Fibroblast of pulmonary artery (primary cell): ENCODE results near the gene HOXA7.
A peak's percentile ranks its signal among the peaks of the same experiment; 100 is the strongest.

Experiments used
- DNase-seq: peaks from one replicate; pipeline ENCODE4 v3.0.0-alpha.2; 2010; ENCODE audit warnings: low read depth
- H3K4me3 ChIP-seq: replicated peaks from 2 replicates; pipeline ENCODE4 v1.5.1; 2011; ENCODE audit warnings: low read depth, mild to moderate bottlenecking, control low read depth, low read length, moderate library complexity
- TF ChIP-seq, protein P1 (sequence below): IDR thresholded peaks from 2 replicates; pipeline ENCODE4 v1.5.1; 2011; ENCODE audit warnings: mild to moderate bottlenecking, control low read depth, low read length, inconsistent platforms; ENCODE audit errors: missing control alignments

Gene HOXA7

DNA sequence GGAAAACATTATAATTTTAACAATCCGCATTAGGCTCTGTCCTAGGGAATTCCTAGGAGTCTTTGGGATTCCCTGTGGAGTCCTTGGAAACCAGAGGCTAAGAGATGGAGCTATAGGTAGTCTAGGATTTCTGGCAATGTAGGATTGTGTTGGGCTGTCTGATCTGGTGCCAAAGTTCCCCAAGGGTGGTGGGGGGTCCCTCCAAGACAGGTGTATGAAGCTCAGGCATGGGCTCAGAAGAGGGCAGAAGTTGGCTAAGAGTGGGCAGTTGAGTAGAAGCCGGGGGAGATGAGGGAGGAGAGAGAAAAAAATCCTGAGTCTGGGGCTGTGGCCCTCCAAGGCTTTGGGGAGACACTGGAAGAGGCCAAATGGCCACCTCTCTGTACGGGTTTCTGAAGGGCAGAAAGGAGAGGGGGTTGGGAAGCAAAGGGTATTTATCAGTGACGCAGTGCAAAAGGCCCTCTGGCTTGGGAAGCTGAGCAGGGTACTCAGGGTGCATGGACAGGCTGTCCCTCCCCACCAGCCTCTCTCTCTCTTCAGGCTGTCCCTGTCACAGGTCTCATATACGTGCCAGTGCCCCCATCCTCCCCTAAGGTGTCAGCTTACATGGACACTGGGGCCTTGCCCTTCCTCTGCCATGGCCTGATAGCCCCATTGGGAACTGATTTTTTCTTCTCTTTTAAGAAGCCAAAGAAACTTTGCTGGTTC lies 9.8 kb downstream of the HOXA7 start:
- TF ChIP-seq, protein P1, sequence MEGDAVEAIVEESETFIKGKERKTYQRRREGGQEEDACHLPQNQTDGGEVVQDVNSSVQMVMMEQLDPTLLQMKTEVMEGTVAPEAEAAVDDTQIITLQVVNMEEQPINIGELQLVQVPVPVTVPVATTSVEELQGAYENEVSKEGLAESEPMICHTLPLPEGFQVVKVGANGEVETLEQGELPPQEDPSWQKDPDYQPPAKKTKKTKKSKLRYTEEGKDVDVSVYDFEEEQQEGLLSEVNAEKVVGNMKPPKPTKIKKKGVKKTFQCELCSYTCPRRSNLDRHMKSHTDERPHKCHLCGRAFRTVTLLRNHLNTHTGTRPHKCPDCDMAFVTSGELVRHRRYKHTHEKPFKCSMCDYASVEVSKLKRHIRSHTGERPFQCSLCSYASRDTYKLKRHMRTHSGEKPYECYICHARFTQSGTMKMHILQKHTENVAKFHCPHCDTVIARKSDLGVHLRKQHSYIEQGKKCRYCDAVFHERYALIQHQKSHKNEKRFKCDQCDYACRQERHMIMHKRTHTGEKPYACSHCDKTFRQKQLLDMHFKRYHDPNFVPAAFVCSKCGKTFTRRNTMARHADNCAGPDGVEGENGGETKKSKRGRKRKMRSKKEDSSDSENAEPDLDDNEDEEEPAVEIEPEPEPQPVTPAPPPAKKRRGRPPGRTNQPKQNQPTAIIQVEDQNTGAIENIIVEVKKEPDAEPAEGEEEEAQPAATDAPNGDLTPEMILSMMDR, result no peak
- H3K4me3 ChIP-seq, result no peak overlapping the region
- no peak for DNase-seq

DNA sequence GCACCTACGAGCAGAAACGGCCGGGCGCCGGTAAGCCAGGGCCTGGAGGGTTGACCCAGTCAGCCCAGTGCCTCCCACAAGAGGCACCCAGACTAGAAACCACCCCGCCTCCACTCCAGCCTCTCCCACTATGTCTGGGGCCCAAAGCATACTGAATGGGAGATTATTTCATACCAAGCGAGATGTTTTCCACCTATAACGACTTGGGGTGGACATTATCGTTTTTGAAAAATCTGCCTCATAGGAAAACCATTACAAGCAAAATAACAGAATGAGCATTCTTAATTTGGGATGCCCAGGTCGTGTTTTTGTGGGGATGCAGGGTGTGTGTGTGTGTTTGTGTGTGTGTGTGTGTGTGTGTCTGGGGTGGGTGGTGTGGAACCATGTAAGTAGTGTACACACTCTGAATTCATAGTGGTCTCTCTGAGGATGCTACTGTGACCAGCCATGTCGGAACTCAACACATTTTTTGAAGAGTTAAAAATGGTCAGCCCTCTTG lies 10.5 kb downstream of the HOXA7 start:
- DNase-seq, result no peak
- TF ChIP-seq, protein P1, result no peak
- H3K4me3 ChIP-seq, result no peak overlapping the region

DNA sequence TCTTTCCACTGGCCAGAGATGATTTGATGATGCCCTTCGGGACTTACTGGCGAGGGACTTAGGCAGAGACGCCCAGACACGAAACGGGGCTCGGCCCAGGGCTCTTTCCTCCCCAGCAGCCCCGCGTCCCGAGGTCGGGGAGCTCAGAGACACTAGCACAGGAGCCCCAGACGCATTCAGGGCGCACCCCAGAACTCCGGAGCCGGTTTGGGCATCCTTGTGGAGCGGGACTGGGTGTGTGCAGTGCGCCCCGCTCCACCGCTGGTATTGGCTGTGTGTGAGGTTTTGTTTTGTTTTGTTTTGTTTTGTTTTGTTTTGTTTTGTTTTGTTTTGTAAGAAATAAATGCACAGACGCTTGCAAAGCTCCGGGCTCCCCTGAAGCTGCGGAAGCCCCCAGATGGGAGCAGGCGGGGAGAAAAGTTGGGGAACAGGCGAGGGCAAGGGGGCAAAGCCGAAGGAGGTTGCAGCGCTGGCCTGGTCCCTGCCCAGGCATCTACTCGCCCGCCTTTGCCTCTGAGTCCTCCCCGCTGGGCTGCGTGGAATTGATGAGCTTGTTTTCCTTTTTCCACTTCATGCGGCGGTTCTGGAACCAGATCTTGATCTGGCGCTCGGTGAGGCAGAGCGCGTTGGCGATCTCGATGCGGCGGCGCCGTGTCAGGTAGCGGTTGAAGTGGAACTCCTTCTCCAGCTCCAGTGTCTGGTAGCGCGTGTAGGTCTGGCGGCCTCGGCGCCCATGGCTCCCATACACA lies 11.1 kb downstream of the HOXA7 start:
- DNase-seq, result no peak
- TF ChIP-seq, protein P1, result no peak

DNA sequence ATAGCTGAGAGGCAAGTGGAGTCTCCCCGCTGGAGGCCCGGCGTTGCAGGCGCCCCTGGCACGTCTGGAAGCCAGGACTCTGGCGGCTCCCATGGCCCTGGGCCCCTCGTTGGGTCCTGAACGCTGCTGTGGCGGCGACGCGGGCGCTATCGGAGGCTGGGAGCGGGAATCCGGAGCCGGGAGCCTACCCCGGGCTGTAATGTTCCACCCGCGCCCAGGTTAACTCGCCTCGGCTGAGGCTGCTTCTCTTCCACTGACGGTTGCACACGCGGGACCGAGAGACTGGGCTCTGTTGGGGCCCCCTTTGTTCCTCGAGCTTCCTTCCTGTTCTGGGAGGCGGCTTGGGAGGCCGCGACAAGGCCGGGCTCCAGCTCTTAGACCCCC lies 11.7 kb downstream of the HOXA7 start:
- TF ChIP-seq, protein P1, result no peak
- no peak for DNase-seq
- H3K4me3 ChIP-seq, result no peak overlapping the region

More for the DNA sequence above, 11.1 kb downstream of the HOXA7 start:
- H3K4me3 ChIP-seq, result no peak overlapping the region

DNA sequence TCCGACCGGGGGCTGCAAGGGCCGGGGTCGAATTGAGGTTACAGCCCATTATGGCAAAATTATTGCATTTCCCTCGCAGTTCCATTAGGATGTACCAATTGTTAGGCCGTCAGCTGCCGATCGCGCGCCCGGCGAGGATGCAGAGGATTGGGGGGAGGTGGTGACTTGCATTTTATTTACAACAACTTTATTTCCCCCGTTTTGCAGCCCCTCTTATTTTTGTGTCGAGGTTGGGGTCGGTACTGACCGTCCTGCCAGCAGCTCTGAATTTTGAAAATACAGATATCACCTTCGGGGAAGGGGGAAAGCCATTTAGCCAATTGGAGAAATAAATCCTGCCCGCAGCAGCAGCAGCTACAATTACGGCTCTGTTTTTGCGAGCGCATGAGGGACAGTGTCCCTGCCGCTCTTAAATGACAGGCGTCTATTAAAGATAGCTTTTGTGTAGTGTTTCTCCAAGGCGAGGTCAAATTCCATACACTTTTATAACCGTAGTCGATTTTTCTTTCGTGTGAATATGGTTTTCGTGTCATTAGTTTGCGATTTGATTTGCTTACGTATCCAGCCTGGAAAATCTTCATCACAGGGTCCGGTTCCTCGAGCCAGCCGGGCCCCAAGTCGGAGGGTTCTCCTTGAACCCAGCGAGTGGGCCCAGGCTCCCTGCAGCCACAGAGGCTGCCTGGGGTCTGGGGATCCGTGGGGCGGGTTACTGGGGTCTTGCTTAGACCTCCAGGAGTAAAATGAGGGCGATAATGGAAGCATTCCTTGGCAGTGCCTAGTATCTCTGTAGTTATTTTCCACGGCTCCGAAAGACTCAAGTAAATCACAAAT lies 12.3 kb downstream of the HOXA7 start:
- H3K4me3 ChIP-seq, result no peak overlapping the region
- TF ChIP-seq, protein P1, result no peak
- DNase-seq, result no peak

DNA sequence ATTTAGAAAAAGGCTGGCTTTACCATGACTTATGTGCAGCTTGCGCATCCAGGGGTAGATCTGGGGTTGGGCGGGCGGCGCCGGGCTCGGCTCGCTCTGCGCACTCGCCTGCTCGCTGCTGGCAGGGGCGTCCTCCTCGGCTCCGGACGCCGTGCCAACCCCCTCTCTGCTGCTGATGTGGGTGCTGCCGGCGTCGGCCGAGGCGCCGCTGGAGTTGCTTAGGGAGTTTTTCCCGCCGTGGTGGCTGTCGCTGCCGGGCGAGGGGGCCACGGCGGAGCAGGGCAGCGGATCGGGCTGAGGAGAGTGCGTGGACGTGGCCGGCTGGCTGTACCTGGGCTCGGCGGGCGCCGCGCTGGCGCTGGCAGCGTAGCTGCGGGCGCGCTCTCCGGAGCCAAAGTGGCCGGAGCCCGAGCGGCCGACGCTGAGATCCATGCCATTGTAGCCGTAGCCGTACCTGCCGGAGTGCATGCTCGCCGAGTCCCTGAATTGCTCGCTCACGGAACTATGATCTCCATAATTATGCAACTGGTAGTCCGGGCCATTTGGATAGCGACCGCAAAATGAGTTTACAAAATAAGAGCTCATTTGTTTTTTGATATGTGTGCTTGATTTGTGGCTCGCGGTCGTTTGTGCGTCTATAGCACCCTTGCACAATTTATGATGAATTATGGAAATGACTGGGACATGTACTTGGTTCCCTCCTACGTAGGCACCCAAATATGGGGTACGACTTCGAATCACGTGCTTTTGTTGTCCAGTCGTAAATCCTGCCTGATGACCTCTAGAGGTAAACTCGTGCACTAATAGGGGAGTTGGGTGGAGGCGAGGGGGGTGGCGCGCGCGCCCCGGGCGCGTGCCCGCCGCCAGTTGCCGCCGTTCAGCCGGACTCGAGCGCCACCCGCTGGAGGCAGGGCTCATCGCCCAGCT lies 13.2 kb downstream of the HOXA7 start, which contains the start of gene HOXA5:
HOXA5 (minus strand) TSS at position 659 of the 927 bp plus-strand sequence; CDS start at position 585, 74 bp downstream.
- H3K4me3 ChIP-seq, result peak within 1 kb of the TSS; percentile 48
- peak; percentile 84 for DNase-seq
- TF ChIP-seq, protein P1, result peak; percentile 9
